ENCODE data around the gene KRTAP19-3. TPM values are rescaled to one million over a fixed set of nuclear protein-coding genes. Genes with fewer than 3 reads are reported as not detected.

The KRTAP19-3 gene
- polyA plus RNA-seq, 3 donors, result not detected

- intact Hi-C loops (cut with micrococcal nuclease), result no loop called here
- Histone ChIP-seq H3K4me1 (ENCODE audit: control insufficient read depth in 1 of 2, insufficient read depth in 2 of 2, low read length in 2 of 2) (no peaks in the 10 kb centered on the region), H3K4me3 (replicated peaks in 1 of 3; ENCODE audit: low read depth in 2 of 3, low read length in 3 of 3) (no peak overlapping the region), H3K9ac (ENCODE audit: insufficient read depth, low read length, poor library complexity, severe bottlenecking) (no peak overlapping the region), H3K27ac (ENCODE audit: low read depth in 1 of 2, low read length in 2 of 2) (no peak overlapping the region), H3K27me3 (ENCODE audit: control insufficient read depth in 2 of 2, insufficient read depth in 2 of 2, low read length in 2 of 2) (no peaks in the 10 kb centered on the region), H2AFZ (ENCODE audit: insufficient read depth, low read depth, low read length, poor library complexity, severe bottlenecking) (no peak overlapping the region), H3K79me2 (ENCODE audit: insufficient read depth, low read length) (no peaks in the 10 kb centered on the region), H3K9me3 (replicated peaks in 1 of 2; ENCODE audit: control insufficient read depth in 1 of 2, insufficient read depth in 1 of 2, low read length in 2 of 2) (no peaks in the 10 kb centered on the region), H3K36me3 (replicated peaks in 1 of 2; ENCODE audit: control insufficient read depth in 1 of 2, insufficient read depth in 2 of 2, low read length in 2 of 2) (no peaks in the 10 kb centered on the region), H4K20me1 (ENCODE audit: insufficient read depth, low read length) (no peaks in the 10 kb centered on the region), H3K4me2 (replicated peaks; ENCODE audit: extremely low read depth, low read length, poor library complexity, severe bottlenecking) (no peak overlapping the region)
- no peaks in the 10 kb centered on the region for H3K36me3 Mint-ChIP-seq
- TF ChIP-seq, protein P1, sequence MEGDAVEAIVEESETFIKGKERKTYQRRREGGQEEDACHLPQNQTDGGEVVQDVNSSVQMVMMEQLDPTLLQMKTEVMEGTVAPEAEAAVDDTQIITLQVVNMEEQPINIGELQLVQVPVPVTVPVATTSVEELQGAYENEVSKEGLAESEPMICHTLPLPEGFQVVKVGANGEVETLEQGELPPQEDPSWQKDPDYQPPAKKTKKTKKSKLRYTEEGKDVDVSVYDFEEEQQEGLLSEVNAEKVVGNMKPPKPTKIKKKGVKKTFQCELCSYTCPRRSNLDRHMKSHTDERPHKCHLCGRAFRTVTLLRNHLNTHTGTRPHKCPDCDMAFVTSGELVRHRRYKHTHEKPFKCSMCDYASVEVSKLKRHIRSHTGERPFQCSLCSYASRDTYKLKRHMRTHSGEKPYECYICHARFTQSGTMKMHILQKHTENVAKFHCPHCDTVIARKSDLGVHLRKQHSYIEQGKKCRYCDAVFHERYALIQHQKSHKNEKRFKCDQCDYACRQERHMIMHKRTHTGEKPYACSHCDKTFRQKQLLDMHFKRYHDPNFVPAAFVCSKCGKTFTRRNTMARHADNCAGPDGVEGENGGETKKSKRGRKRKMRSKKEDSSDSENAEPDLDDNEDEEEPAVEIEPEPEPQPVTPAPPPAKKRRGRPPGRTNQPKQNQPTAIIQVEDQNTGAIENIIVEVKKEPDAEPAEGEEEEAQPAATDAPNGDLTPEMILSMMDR (IDR thresholded peaks at IDR 0.05), result no peak
- H3K4me1 Mint-ChIP-seq, result no peaks in the 10 kb centered on the region
- WGBS (ENCODE audit: insufficient coverage), result no CpG with 5 or more reads among the region's 3 CpGs
- no peaks in the 10 kb centered on the region for H3K27me3 Mint-ChIP-seq (ENCODE audit: low read depth in 3 of 3)
- no peak for DNase-seq
- no peak overlapping the region for H3K4me3 Mint-ChIP-seq
- no peak overlapping the region for H3K27ac Mint-ChIP-seq
- H3K9me3 Mint-ChIP-seq, result peaks cover 0 to 2% (median 0%) of the 10 kb centered on the region in 7 donors
These were observed 43.3 kb downstream of the KRTAP19-3 start for GRCh38 chr21:30448514-30448913.

GRCh38 chr21:30447056-30447455 lies 44.8 kb downstream of the KRTAP19-3 start:
- Histone ChIP-seq H2AFZ (ENCODE audit: insufficient read depth, low read depth, low read length, poor library complexity, severe bottlenecking) (no peak overlapping the region), H4K20me1 (ENCODE audit: insufficient read depth, low read length) (no peaks in the 10 kb centered on the region), H3K9ac (ENCODE audit: insufficient read depth, low read length, poor library complexity, severe bottlenecking) (no peak overlapping the region), H3K27ac (ENCODE audit: low read depth in 1 of 2, low read length in 2 of 2) (no peak overlapping the region), H3K4me1 (ENCODE audit: control insufficient read depth in 1 of 2, insufficient read depth in 2 of 2, low read length in 2 of 2) (no peaks in the 10 kb centered on the region), H3K36me3 (replicated peaks in 1 of 2; ENCODE audit: control insufficient read depth in 1 of 2, insufficient read depth in 2 of 2, low read length in 2 of 2) (no peaks in the 10 kb centered on the region), H3K27me3 (ENCODE audit: control insufficient read depth in 2 of 2, insufficient read depth in 2 of 2, low read length in 2 of 2) (no peaks in the 10 kb centered on the region), H3K4me2 (replicated peaks; ENCODE audit: extremely low read depth, low read length, poor library complexity, severe bottlenecking) (no peak overlapping the region), H3K79me2 (ENCODE audit: insufficient read depth, low read length) (no peaks in the 10 kb centered on the region), H3K4me3 (replicated peaks in 1 of 3; ENCODE audit: low read depth in 2 of 3, low read length in 3 of 3) (no peak overlapping the region), H3K9me3 (replicated peaks in 1 of 2; ENCODE audit: control insufficient read depth in 1 of 2, insufficient read depth in 1 of 2, low read length in 2 of 2) (no peaks in the 10 kb centered on the region)
- intact Hi-C loops (cut with micrococcal nuclease), result no loop called here
- H3K4me3 Mint-ChIP-seq, result no peak overlapping the region
- 10% methylated on average over 3 of the region's 4 CpGs for WGBS (ENCODE audit: insufficient coverage)
- peaks cover 0 to under 1% (median 0%) of the 10 kb centered on the region in 7 donors for H3K9me3 Mint-ChIP-seq
- H3K27me3 Mint-ChIP-seq (ENCODE audit: low read depth in 3 of 3), result no peaks in the 10 kb centered on the region
- TF ChIP-seq, protein P1 (IDR thresholded peaks at IDR 0.05), result no peak
- no peaks in the 10 kb centered on the region for H3K36me3 Mint-ChIP-seq
- H3K4me1 Mint-ChIP-seq, result no peaks in the 10 kb centered on the region
- H3K27ac Mint-ChIP-seq, result no peak overlapping the region
- DNase-seq, result no peak
